Mesothelial cell of epicardium (in vitro differentiated cells): ENCODE measurements around the gene NUDT13. TPM values are rescaled to one million over a fixed set of nuclear protein-coding genes. Genes with fewer than 3 reads are reported as not detected.

Experiments
- DNase-seq, 2 experiments: peaks; one replicate each; pipeline ENCODE4 v3.0.0; 2021; ENCODE audit warnings: low spot score in 2 of 2; ENCODE audit not compliant: unreplicated experiment in 2 of 2
- H3K27ac Mint-ChIP-seq: 2 replicates; pipeline ENCODE4 v1.8.0; 2021; ENCODE audit warnings: mixed read lengths
- H3K27me3 Mint-ChIP-seq: 2 replicates; pipeline ENCODE4 v1.8.0; 2021; ENCODE audit warnings: low read depth, mixed read lengths
- H3K36me3 Mint-ChIP-seq: 2 replicates; pipeline ENCODE4 v1.8.0; 2021; ENCODE audit warnings: mixed read lengths
- H3K4me1 Mint-ChIP-seq: 2 replicates; pipeline ENCODE4 v1.8.0; 2021; ENCODE audit warnings: mixed read lengths
- H3K4me3 Mint-ChIP-seq: 2 replicates; pipeline ENCODE4 v1.8.0; 2021; ENCODE audit warnings: mild to moderate bottlenecking, moderate library complexity, mixed read lengths
- H3K9me3 Mint-ChIP-seq: 2 replicates; pipeline ENCODE4 v1.8.0; 2021; ENCODE audit warnings: mixed read lengths
- total RNA-seq: library from RNA; stranded (reverse); gene quantifications from 3 replicates; pipeline ENCODE4 v1.2.1, GENCODE V29; 2021
- TF ChIP-seq, protein P1 (sequence below): fragments of 200-600 bp; sonication (generic); IDR thresholded peaks from one replicate; pipeline ENCODE4 v1.5.0; 2021; ENCODE audit warnings: antibody characterized with exemption; ENCODE audit not compliant: unreplicated experiment

NUDT13 gene
- total RNA-seq, 1 donor from 2014 or later = 3.7 TPM

DNA sequence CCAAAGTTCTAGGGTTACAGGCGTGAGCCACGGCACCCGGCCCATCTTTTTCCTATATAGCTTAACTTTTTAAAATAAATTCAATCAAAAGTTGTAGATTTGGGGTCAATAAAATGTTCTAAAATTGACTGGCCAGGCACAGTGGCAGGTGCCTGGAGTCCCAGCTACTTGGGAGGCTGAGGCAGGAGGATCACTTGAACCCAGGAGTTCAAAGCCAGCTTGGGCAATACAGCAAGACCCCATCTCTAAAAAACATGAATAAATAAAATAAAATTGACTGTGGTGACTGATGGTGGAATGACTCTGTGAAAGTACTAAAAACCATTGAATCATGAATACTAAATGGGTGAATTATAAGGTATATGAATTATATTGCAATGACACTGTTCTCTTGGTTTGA is 34.4 kb upstream of the NUDT13 start:
- H3K4me1 Mint-ChIP-seq = peaks cover 11% of the 10 kb centered on the region
- DNase-seq = no peak
- H3K27ac Mint-ChIP-seq = no peak overlapping the region
- no peaks in the 10 kb centered on the region for H3K9me3 Mint-ChIP-seq
- no peaks in the 10 kb centered on the region for H3K27me3 Mint-ChIP-seq
- H3K4me3 Mint-ChIP-seq = no peak overlapping the region
- TF ChIP-seq, protein P1, sequence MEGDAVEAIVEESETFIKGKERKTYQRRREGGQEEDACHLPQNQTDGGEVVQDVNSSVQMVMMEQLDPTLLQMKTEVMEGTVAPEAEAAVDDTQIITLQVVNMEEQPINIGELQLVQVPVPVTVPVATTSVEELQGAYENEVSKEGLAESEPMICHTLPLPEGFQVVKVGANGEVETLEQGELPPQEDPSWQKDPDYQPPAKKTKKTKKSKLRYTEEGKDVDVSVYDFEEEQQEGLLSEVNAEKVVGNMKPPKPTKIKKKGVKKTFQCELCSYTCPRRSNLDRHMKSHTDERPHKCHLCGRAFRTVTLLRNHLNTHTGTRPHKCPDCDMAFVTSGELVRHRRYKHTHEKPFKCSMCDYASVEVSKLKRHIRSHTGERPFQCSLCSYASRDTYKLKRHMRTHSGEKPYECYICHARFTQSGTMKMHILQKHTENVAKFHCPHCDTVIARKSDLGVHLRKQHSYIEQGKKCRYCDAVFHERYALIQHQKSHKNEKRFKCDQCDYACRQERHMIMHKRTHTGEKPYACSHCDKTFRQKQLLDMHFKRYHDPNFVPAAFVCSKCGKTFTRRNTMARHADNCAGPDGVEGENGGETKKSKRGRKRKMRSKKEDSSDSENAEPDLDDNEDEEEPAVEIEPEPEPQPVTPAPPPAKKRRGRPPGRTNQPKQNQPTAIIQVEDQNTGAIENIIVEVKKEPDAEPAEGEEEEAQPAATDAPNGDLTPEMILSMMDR = no peak
- H3K36me3 Mint-ChIP-seq = peaks cover 20% of the 10 kb centered on the region

DNA sequence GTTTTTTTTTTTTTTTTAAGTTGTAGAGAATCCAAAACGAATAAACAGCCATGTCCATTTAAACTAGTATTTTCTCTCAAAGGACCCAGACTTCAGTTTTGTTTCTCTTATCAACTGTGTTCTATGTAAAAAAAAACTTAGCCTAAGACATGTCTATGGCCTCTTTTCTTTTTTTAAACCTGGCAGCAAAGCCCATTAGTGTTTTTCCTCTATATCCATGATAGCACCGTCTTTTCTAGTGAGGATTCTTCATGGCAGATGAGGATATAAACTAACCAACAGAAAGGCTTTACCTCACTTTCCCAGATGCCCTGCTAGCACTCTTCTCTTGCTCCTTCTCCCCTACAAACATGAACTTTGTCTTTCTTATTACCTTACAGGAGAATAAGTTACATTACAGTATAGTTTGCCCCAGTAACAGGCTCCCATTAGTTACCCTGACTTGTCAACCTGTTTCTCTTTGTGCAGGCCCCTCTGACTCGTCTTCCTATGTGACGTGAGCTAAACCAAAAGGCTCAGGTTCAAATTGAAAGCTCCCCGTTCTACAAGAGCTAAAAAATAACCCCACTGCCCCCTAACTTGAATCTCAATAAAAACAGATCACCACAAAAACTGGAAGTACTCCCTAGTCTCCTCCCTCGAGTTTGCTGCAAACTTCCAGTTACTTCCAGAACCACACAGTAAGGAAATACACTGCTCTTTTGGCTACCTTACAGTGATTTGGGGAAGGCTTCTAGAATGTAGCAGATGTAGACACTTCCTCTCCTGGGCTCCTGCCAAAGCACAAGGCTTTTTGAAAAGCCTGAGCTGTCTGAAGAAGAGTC is 33.7 kb upstream of the NUDT13 start:
- H3K4me1 Mint-ChIP-seq = peaks cover 11% of the 10 kb centered on the region
- H3K27ac Mint-ChIP-seq = peak overlapping the region; percentile 81
- no peaks in the 10 kb centered on the region for H3K27me3 Mint-ChIP-seq
- peaks cover 13% of the 10 kb centered on the region for H3K36me3 Mint-ChIP-seq
- H3K4me3 Mint-ChIP-seq = no peak overlapping the region
- DNase-seq = no peak
- no peaks in the 10 kb centered on the region for H3K9me3 Mint-ChIP-seq
- TF ChIP-seq, protein P1 = no peak

GRCh38 chr10:73079779-73080541 is 30.3 kb upstream of the NUDT13 start:
- H3K27me3 Mint-ChIP-seq = no peaks in the 10 kb centered on the region
- H3K9me3 Mint-ChIP-seq = no peaks in the 10 kb centered on the region
- DNase-seq = no peak
- H3K36me3 Mint-ChIP-seq = peaks cover 1% of the 10 kb centered on the region
- no peak overlapping the region for H3K4me3 Mint-ChIP-seq
- H3K27ac Mint-ChIP-seq = no peak overlapping the region
- TF ChIP-seq, protein P1 = no peak
- H3K4me1 Mint-ChIP-seq = peaks cover 26% of the 10 kb centered on the region

GRCh38 chr10:73083221-73083620 is 27.0 kb upstream of the NUDT13 start:
- Mint-ChIP-seq H3K4me3 (no peak overlapping the region), H3K36me3 (peaks cover 1% of the 10 kb centered on the region), H3K27me3 (no peaks in the 10 kb centered on the region), H3K4me1 (peaks cover 15% of the 10 kb centered on the region), H3K27ac (peak overlapping the region; percentile 53), H3K9me3 (no peaks in the 10 kb centered on the region)
- TF ChIP-seq, protein P1 = no peak
- no peak for DNase-seq

GRCh38 chr10:73084209-73084608 is 26.0 kb upstream of the NUDT13 start:
- Mint-ChIP-seq H3K36me3 (peaks cover 1% of the 10 kb centered on the region), H3K4me1 (peaks cover 16% of the 10 kb centered on the region), H3K27ac (no peak overlapping the region), H3K9me3 (no peaks in the 10 kb centered on the region), H3K4me3 (no peak overlapping the region), H3K27me3 (no peaks in the 10 kb centered on the region)
- no peak for DNase-seq
- TF ChIP-seq, protein P1 = no peak
